Stimulated activated CD8-positive, alpha-beta memory T cell treated with anti-CD3 and anti-CD28 coated beads, Interleukin-4, amount 100 ng/mL, for 4 hours (primary cell): ENCODE measurements around the gene PNMT.

Source experiments
- DNase-seq, 2 donors: peaks; one replicate each; pipeline ENCODE4 v3.0.0-alpha.2; 2020; ENCODE audit warnings: low read depth in 2 of 2, low spot score in 1 of 2

The PNMT gene

DNA sequence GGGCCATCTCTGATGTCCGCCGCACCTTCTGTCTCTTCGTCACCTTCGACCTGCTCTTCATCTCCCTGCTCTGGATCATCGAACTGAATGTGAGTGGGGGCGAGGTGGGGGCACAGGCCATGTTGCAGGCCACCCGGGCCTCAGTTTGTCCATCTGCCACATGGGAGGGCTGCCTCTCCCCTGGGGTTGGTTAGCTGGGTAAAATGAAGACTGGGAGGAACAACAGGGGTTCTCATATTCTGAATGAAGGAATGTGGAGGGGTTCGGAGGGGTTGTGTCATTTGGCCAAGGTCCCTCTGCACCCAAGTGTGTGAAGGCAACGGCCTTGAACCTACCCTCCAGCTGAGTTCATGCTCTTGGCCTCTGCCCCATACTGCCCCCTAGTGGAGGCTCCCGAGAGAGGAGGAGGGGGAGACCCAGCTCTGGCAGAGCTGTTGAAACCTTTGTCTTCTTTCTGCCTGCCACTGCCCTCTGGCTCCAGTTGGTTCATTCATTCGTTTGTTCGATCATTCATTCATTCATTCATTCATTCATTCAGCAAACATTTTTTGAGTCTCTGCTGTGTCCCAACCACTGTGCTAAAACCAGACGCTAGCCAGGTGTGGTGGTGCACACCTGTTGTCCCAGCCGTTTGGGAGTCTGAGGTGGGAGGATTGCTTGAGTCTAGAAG, 14.5 kb upstream of the PNMT start:
- peak; percentile 40 to 82 for DNase-seq

- DNase-seq, result no peak
Observed at GRCh38 chr17:39655105-39655504, 13.1 kb upstream of the PNMT start.

GRCh38 chr17:39658346-39658745, 9.9 kb upstream of the PNMT start:
- DNase-seq, result no peak

- DNase-seq, result no peak
Observed at GRCh38 chr17:39658760-39659159, 9.5 kb upstream of the PNMT start.

DNA sequence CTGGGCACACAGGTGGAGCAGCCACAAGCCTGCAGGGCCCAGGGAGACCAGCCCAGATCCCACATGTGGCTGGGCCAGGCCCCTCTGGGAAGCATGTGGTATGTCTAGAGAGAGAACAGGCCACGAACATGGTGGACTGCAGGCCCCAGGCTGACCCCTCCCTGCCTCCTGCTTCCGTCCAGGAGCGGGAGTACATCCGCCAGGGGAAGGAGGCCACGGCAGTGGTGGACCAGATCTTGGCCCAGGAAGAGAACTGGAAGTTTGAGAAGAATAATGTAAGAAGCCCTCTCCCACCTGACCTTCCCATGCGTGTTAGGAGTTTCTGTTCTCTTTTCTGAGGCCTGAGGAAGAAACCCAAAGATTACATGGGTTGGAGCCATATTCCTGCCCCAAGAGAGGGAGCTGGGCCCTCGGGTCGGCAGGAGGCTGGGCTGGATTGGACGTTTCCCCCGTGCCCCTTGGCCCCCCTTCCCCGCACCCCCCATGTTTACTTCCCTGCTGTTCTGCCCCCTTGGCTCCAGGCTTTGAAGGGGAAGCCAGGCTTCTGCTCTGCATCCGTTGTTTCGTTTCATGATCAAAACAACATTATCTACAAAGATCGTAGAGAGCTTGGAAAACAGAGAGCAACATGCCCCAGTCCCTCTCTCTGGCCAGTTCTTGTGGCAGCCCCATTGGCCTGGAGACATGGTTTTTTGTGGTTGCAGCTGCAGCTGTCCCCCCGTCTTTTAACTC, 8.8 kb upstream of the PNMT start:
- no peak for DNase-seq

- no peak for DNase-seq
Observed at GRCh38 chr17:39660011-39660360, 8.3 kb upstream of the PNMT start.

GRCh38 chr17:39660397-39661385, 7.6 kb upstream of the PNMT start:
- DNase-seq, result no peak

DNA sequence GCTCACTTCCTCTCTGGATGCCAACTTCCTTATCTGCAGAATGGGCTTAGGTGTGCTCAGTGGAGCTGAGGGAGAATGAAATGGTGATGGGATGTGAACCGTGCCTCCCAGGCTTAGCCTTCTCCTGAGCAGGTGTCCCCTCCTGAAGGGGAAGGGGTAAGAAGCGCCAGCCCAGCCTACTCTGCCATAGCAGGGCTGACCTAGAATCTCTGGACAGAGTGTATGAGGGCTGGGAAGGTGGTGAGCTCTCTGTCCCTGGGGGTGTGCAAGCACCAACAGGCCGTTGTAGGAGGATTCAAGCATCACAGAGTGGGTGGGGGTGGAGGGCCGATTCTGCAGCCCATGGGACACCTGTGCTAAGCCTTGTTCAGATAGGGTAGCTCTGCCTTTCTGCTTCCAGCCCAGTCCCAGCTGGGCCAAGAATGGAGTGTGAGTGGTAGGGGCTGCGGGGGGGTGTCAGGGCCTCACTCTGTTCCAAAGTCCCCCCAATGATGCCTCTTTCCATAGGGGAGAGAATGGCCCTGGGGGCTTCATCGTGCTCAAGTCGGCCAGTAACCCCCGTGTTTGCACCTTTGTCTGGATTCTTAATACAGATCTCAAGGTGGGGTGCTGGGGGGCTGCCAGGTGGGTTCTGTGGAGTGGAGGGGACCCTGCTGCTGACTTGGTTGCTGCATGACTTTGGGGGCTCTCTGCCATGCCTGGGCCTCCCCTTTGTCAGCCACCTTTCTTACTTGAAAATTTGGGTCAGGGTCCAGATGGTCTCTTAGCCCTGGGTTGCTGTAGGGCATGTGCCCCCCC, 6.3 kb upstream of the PNMT start:
- DNase-seq, result no peak

DNA sequence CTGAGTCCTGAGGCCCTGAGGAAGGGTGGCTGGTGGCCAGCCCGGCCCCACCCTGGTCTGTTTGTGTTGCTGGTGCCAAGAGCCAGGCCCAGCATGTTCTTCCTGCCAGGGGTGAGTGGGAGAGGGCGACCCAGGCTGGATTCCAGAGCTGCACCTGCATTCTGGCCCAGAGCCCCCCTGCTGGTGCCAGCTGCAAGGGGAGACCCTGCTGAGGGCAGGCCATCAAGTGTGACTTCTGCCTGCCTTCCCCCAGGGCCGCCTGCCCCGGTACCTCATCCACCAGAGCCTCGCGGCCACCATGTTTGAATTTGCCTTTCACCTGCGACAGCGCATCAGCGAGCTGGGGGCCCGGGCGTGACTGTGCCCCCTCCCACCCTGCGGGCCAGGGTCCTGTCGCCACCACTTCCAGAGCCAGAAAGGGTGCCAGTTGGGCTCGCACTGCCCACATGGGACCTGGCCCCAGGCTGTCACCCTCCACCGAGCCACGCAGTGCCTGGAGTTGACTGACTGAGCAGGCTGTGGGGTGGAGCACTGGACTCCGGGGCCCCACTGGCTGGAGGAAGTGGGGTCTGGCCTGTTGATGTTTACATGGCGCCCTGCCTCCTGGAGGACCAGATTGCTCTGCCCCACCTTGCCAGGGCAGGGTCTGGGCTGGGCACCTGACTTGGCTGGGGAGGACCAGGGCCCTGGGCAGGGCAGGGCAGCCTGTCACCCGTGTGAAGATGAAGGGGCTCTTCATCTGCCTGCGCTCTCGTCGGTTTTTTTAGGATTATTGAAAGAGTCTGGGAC, 5.5 kb upstream of the PNMT start:
- no peak for DNase-seq

DNA sequence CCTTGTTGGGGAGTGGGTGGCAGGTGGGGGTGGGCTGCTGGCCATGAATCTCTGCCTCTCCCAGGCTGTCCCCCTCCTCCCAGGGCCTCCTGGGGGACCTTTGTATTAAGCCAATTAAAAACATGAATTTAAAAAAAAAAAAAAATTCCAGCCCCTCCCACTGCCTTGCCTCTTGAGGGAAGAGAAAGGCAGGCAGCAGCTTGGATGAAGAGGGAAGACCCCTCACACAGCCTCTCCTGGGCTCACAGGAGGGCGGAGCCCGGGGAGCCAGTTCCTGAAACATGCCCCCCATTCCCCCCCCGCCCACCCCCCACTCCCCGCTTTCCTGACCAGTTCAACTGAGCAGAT, 4.9 kb upstream of the PNMT start:
- DNase-seq, result no peak

DNA sequence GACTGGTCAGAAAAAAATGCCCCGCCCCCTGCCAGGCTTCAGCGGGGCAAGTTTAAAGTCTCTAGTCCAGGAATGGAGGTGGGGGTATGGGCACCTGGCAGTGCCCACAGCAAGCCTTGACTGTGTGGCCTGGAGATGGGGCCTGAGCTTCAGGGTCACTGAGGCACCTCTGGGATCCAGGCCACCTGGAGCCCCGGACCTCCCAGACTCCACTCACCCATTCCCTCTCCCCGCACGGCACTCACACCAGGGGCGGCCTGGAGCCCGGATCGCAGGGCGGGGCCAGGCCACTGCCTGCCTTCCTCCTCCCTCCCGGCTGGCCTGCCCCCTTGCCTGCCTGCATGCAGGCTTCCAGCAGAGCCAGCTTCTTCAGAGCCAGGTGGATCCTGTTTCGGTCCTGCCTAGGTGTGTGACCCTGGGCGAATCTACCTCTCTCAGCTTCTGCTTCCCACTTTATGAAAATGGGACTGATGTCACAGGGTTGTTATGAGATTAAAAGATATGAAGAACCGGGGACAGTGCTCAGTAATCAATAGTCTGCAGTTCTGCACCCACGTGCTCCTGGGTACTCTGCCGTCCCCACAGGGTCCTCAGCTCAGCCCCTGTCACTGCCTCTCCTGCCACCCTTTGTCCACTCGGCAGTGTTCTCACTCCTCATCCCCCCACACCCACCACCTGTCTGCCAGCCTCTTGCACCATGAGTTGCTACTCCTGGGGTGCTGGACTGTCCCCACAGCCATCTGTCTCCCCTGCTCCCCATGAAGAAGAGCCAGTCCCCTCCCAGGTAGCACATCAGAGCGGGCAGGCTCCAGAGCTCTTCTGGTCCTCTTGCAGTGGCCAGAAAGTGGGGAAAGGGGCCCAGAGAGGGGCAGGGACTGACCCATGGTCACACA, 4.3 kb upstream of the PNMT start:
- DNase-seq, result no peak

DNA sequence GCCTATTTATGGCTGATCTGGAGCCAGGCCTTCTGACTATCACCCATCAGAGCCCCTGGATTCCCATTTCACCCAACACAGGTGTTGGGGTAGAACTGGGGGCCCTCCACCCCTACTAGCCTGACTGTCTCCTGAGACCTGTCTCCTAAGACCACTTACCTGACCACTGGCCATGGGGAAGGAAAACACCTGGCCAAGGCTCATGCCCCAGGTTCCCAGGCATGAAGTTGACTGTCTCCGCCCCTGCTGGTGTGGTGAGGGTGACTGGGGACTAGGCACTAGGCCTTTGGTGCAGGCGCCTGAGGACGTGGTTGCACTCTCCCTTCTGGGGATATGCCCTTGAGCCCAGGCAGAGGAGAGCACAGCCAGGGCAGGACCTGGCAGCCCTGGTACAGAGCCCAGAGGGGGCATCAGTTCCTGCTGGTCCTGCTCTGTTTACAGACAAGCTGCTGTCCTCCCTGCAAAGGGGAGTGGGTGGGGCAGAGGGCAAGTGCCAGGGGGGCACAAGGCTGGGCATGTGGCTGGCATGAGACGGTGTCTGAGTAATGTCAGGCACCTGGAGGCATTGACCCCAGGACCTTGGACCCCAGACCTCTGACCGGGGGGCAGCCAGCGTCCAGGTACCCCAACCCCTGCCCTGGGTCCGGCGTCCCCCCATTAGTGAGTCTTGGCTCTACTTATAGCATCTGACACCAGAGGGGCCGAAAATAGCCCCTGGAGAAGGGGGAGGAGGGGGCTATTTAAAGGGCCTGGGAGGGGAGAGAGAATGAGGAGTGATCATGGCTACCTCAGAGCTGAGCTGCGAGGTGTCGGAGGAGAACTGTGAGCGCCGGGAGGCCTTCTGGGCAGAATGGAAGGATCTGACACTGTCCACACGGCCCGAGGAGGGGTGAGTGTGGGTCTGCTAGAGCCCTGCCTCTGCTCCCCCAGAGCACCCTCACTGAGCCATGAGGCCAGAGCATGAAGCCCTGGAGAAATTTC, 3.4 kb upstream of the PNMT start, which contains the start of gene TCAP:
Gene TCAP (plus strand): TSS at position 769 of the 981 bp plus-strand sequence. CDS start 11 bp downstream, at position 780.
- DNase-seq, result no peak

DNA sequence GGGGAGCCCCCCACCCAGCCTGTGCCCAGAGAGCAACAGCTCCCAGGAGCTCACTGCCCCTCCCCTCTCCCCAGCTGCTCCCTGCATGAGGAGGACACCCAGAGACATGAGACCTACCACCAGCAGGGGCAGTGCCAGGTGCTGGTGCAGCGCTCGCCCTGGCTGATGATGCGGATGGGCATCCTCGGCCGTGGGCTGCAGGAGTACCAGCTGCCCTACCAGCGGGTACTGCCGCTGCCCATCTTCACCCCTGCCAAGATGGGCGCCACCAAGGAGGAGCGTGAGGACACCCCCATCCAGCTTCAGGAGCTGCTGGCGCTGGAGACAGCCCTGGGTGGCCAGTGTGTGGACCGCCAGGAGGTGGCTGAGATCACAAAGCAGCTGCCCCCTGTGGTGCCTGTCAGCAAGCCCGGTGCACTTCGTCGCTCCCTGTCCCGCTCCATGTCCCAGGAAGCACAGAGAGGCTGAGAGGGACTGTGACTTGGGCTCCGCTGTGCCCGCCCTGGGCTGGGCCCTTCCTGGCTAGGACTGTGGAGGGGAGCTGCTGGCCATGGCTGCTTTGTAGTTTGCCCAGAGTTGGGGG, 2.5 kb upstream of the PNMT start:
- DNase-seq, result no peak

GRCh38 chr17:39666231-39666600, 2.0 kb upstream of the PNMT start:
- DNase-seq, result no peak

GRCh38 chr17:39666601-39667261, 1.5 kb upstream of the PNMT start:
- no peak for DNase-seq

DNA sequence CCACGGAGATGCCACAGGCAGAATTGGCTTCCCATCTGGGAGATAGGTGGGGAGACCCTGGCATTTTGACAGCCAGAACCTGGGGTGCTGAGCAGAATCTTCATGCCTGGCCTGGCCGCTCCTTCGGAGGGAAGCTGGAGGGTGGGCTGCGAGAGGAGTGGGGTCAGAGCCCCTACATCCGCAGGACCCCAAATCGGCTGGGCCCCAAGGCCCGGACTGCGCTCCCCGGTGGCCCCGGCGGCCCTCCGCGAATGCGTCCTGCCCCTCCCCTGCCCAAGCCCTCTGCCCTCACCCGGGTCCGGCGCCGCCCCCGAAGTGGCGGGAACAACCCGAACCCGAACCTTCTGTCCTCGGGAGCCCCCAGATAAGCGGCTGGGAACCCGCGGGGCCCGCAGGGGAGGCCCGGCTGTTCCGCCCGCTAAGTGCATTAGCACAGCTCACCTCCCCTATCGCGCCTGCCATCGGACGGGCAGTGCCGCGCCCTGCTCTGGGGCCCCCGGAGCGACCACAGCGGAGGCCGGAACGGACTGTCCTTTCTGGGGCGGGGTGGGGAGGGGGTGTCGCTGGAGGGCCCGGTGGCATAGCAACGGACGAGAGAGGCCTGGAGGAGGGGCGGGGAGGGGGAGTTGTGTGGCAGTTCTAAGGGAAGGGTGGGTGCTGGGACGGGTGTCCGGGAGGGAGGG, 850 bp upstream of the PNMT start:
- no peak for DNase-seq
